Measurements from ENCODE around the gene SH2D6. TPM values are rescaled to one million over a fixed set of nuclear protein-coding genes. Genes with fewer than 3 reads are reported as not detected.

The SH2D6 gene
- polyA plus RNA-seq, 1 donor from 2014 or later, result not detected

- Histone ChIP-seq H3K36me3 (ENCODE audit: insufficient read depth, low read length) (no peaks in the 10 kb centered on the region), H3K4me3 (ENCODE audit: low read length) (no peak overlapping the region), H3K4me2 (ENCODE audit: low read length) (no peak overlapping the region), H3K9me2 (ENCODE audit: insufficient read depth, low read length) (no peaks in the 10 kb centered on the region), H3K9me3 (ENCODE audit: low read length) (no peaks in the 10 kb centered on the region), H3F3A (ENCODE audit: insufficient read depth, low read length, poor library complexity, severe bottlenecking) (no peaks in the 10 kb centered on the region), H3K9ac (ENCODE audit: low read length) (no peak overlapping the region), H3K79me2 (replicated peaks; ENCODE audit: insufficient read depth, low read length) (no peaks in the 10 kb centered on the region), H4K20me1 (ENCODE audit: insufficient read depth) (no peaks in the 10 kb centered on the region), H3K27me3 (ENCODE audit: insufficient read depth, low read depth, low read length) (no peaks in the 10 kb centered on the region), H3K27ac (ENCODE audit: low read length) (no peak overlapping the region), H2AFZ (ENCODE audit: low read depth, low read length) (no peak overlapping the region)
- no peak for TF ChIP-seq TAF1 (IDR thresholded peaks at IDR 0.05; ENCODE audit: low read depth)
- no peak for TF ChIP-seq EZH2 (IDR thresholded peaks at IDR 0.05; ENCODE audit: borderline replicate concordance, insufficient read depth, low read length, poor library complexity, severe bottlenecking)
- no peak for TF ChIP-seq POLR2AphosphoS5 (IDR thresholded peaks at IDR 0.05)
- no peak for TF ChIP-seq CTCF (IDR thresholded peaks at IDR 0.05; ENCODE audit: poor library complexity, severe bottlenecking)
- TF ChIP-seq SMC3 (conservative IDR thresholded peaks at IDR 0.05; ENCODE audit: poor library complexity), result no peak
- no peak for TF ChIP-seq EP300 (conservative IDR thresholded peaks at IDR 0.05; ENCODE audit: poor library complexity, severe bottlenecking)
- TF ChIP-seq MXI1 (conservative IDR thresholded peaks at IDR 0.05; ENCODE audit: poor library complexity, severe bottlenecking), result no peak
- no peak for TF ChIP-seq RAD21 (conservative IDR thresholded peaks at IDR 0.05)
- no peak for TF ChIP-seq REST (IDR thresholded peaks at IDR 0.05; ENCODE audit: borderline replicate concordance)
These were observed 17.7 kb downstream of the SH2D6 start for GRCh38 chr2:85435981-85436835.

- Histone ChIP-seq H3K9ac (ENCODE audit: low read length) (peak overlapping the region; percentile 51), H3K27me3 (ENCODE audit: insufficient read depth, low read depth, low read length) (no peaks in the 10 kb centered on the region), H3K4me3 (ENCODE audit: low read length) (no peak overlapping the region)
These were observed 18.4 kb downstream of the SH2D6 start for GRCh38 chr2:85436836-85437487.

More at GRCh38 chr2:85436836-85437487, 18.4 kb downstream of the SH2D6 start:
- Histone ChIP-seq H3K9me2 (ENCODE audit: insufficient read depth, low read length) (no peaks in the 10 kb centered on the region), H4K20me1 (ENCODE audit: insufficient read depth) (no peaks in the 10 kb centered on the region), H3F3A (ENCODE audit: insufficient read depth, low read length, poor library complexity, severe bottlenecking) (no peaks in the 10 kb centered on the region), H3K4me2 (ENCODE audit: low read length) (no peak overlapping the region), H3K36me3 (ENCODE audit: insufficient read depth, low read length) (no peaks in the 10 kb centered on the region), H3K9me3 (ENCODE audit: low read length) (no peaks in the 10 kb centered on the region), H2AFZ (ENCODE audit: low read depth, low read length) (peak overlapping the region; percentile 5), H3K79me2 (replicated peaks; ENCODE audit: insufficient read depth, low read length) (no peaks in the 10 kb centered on the region), H3K27ac (ENCODE audit: low read length) (no peak overlapping the region)
- TF ChIP-seq REST (IDR thresholded peaks at IDR 0.05; ENCODE audit: borderline replicate concordance) (no peak), EZH2 (IDR thresholded peaks at IDR 0.05; ENCODE audit: borderline replicate concordance, insufficient read depth, low read length, poor library complexity, severe bottlenecking) (no peak), CTCF (IDR thresholded peaks at IDR 0.05; ENCODE audit: poor library complexity, severe bottlenecking) (no peak), EP300 (conservative IDR thresholded peaks at IDR 0.05; ENCODE audit: poor library complexity, severe bottlenecking) (no peak), SMC3 (conservative IDR thresholded peaks at IDR 0.05; ENCODE audit: poor library complexity) (no peak), RAD21 (conservative IDR thresholded peaks at IDR 0.05) (no peak), POLR2AphosphoS5 (IDR thresholded peaks at IDR 0.05) (no peak)
